ENCODE measurements around the gene TTC9. TPM values are rescaled to one million over a fixed set of nuclear protein-coding genes. Genes with fewer than 3 reads are reported as not detected.

Gene TTC9
- total RNA-seq (2013; cell fraction: nucleolus; rRNA removed) = 8.1 and 9.1 TPM in 2 replicates
- total RNA-seq (2014; rRNA removed) (7.4 and 8.2 TPM in 2 replicates), total RNA-seq (2014; rRNA removed; fragmentation: Illumina TruSeq; extraction: Trizol) (7.6 TPM in 2 replicates), total RNA-seq (2021) (10.4 and 10.5 TPM in 2 replicates), polyA plus RNA-seq (2011; rRNA removed) (14.9 and 15.8 TPM in 2 replicates), polyA plus RNA-seq (2014; fragmentation: Illumina TruSeq; extraction: Trizol) (10.2 and 10.3 TPM in 2 replicates), polyA plus RNA-seq (2014; fragmentation: Nextera tagmentation; extraction: Ambion mirVana) (1 to 10 TPM; 2.2 to 2.3 TPM), polyA plus RNA-seq (2014; rRNA removed) (8.0 and 8.6 TPM in 2 replicates), polyA plus RNA-seq (2016; fragmentation: Nextera tagmentation; extraction: Ambion mirVana) (1 to 10 TPM in 1 of 2 experiments, under 1 TPM in 1; 0.87 to 2.6 TPM), polyA minus RNA-seq (2011; rRNA and poly(A)+ RNA removed) (16.4 and 18.6 TPM in 2 replicates), Bru-seq, nascent RNA (percentile 83 among the genes with signal in this experiment), BruChase-seq, experiment 1, labeled RNA remaining after a 6-hour chase (percentile 68 among the genes with signal in this experiment), BruChase-seq, experiment 2, labeled RNA remaining after a 2-hour chase (percentile 72 among the genes with signal in this experiment)
- polyA plus RNA-seq (2011; ENCODE audit: low read depth) = 4.6 TPM
- 14.2 and 15.3 TPM in 2 replicates for polyA plus RNA-seq (2011; cell fraction: cytosol; rRNA removed)
- 8.1 and 8.8 TPM in 2 replicates for polyA plus RNA-seq (2011; cell fraction: nucleus; rRNA removed)
- 6.8 and 9.1 TPM in 2 replicates for polyA plus RNA-seq (2012)
- polyA minus RNA-seq (2011; cell fraction: cytosol; rRNA and poly(A)+ RNA removed) = 4.9 and 7.1 TPM in 2 replicates
- polyA minus RNA-seq (2011; cell fraction: nucleus; rRNA and poly(A)+ RNA removed) = 4.0 and 7.4 TPM in 2 replicates
- long read RNA-seq, experiment 1, partial matches to known transcripts = 0 of 3 reads
- long read RNA-seq, experiment 1, other reads (novel, unspliced or antisense) = 3 of 3 reads
- long read RNA-seq, experiment 2, partial matches to known transcripts = 0 of 8 reads
- long read RNA-seq, experiment 2, other reads (novel, unspliced or antisense) = 8 of 8 reads

- ChIA-PET SMC1A (ENCODE audit: uncharacterized antibody, unreplicated experiment) (interaction anchor here (0.8 to 9.7 kb wide), 7 partner anchors 10 to 176 kb away, joined by 3 to 254 read pairs (median 5); no protein-coding TSS in a partner anchor), POLR2A (interaction anchor here (0.6 to 8.7 kb wide), 11 partner anchors 15 to 837 kb away, joined by 3 to 145 read pairs (median 5); no protein-coding TSS in a partner anchor), RAD21 (ENCODE audit: unreplicated experiment) (interaction anchor here (0.7 to 7.7 kb wide), 10 partner anchors 13 to 266 kb away, joined by 3 to 71 read pairs (median 10); partner anchors contain the start of gene PCNX1), CTCF (interaction anchor here (0.6 to 7.9 kb wide), 10 partner anchors 14 to 176 kb away, joined by 3 to 61 read pairs (median 6); no protein-coding TSS in a partner anchor)
- H3K27ac ChIP-seq (ENCODE audit: control insufficient read depth, insufficient read depth) = peak within 1 kb of the TSS; percentile 88
- H2AFZ ChIP-seq (ENCODE audit: control insufficient read depth, low read depth, low read length) = peak within 1 kb of the TSS; percentile 76
- H3K79me2 ChIP-seq (ENCODE audit: control insufficient read depth, insufficient read depth, low read length) = peaks cover 72% of the 10 kb centered on the region
- no TSS peak for BruUV-seq (replicated peaks)
- DNase-seq (ENCODE audit: low read depth, low spot score) (no peak), FAIRE-seq (no peak), ATAC-seq (peak; percentile 17)
- peak within 1 kb of the TSS; percentile 90 for H3K4me3 ChIP-seq
- peak within 1 kb of the TSS; percentile 97 for H3K4me2 ChIP-seq (ENCODE audit: control insufficient read depth, insufficient read depth)
- peak within 1 kb of the TSS; percentile 95 for H3K9ac ChIP-seq (ENCODE audit: control insufficient read depth, insufficient read depth, low read length)
- H4K20me1 ChIP-seq (ENCODE audit: control insufficient read depth, insufficient read depth) = no peaks in the 10 kb centered on the region
- H3K4me1 ChIP-seq (ENCODE audit: control insufficient read depth, insufficient read depth, low read length) = no peaks in the 10 kb centered on the region
- H3K9me3 ChIP-seq (replicated peaks; ENCODE audit: control insufficient read depth, insufficient read depth, low read length) = no peaks in the 10 kb centered on the region
- in situ Hi-C loops (cut with MboI) = no loop called here
- no peaks in the 10 kb centered on the region for H3K27me3 ChIP-seq (replicated peaks in 1 of 2; ENCODE audit: control insufficient read depth in 2 of 2, insufficient read depth in 2 of 2, low read length in 1 of 2)
- WGBS (ENCODE audit: insufficient coverage, insufficient replicate concordance, low lambda C conversion rate, missing lambda C conversion rate) = 2% methylated on average over 30 of the region's 105 CpGs
- intact Hi-C loops (cut with micrococcal nuclease; ENCODE audit: unreplicated experiment) = loop anchor here (1.0 to 5.0 kb wide), 3 partner anchors 23 to 171 kb away; no protein-coding TSS in a partner anchor
- no peaks in the 10 kb centered on the region for H3K36me3 ChIP-seq (ENCODE audit: control insufficient read depth in 2 of 2, insufficient read depth in 2 of 2, low read length in 1 of 2)
- TF ChIP-seq EP300 (IDR thresholded peaks at IDR 0.05; ENCODE audit: borderline replicate concordance in 1 of 2, control insufficient read depth in 1 of 2, low read depth in 2 of 2, low read length in 2 of 2) (no peak), BHLHE40 (IDR thresholded peaks at IDR 0.05; ENCODE audit: borderline replicate concordance in 1 of 2, low read depth in 2 of 2, low read length in 1 of 2) (peak in 1 of 2 experiments; percentile 19; a peak in 1 of 4 replicates), NR2C1 (IDR thresholded peaks at IDR 0.05) (peak; percentile 44), POLR2A (IDR thresholded peaks at IDR 0.05; ENCODE audit: low read depth, low read length) (peak; percentile 15), ZNF217 (IDR thresholded peaks at IDR 0.05) (0 out of 2 replicates have a peak, but pooled peaks have one; percentile 40), SREBF2 (IDR thresholded peaks at IDR 0.05; ENCODE audit: low read length) (no peak), RBBP5 (conservative IDR thresholded peaks at IDR 0.05) (no peak), NR2F1 (conservative IDR thresholded peaks at IDR 0.05) (0 out of 2 replicates have a peak, but pooled peaks have one; percentile 47), HSF1 (IDR thresholded peaks at IDR 0.05; ENCODE audit: low read depth, low read length) (no peak), JUND (IDR thresholded peaks at IDR 0.05; ENCODE audit: low read depth, low read length) (no peak), IRF4 (IDR thresholded peaks at IDR 0.05; ENCODE audit: low read depth, low read length) (no peak), CHD2 (IDR thresholded peaks at IDR 0.05; ENCODE audit: borderline replicate concordance, low read depth, low read length) (0 out of 2 replicates have a peak, but pooled peaks have one; percentile 21), SMARCA5 (IDR thresholded peaks at IDR 0.05) (0 out of 2 replicates have a peak, but pooled peaks have one; percentile 52), TCF12 (IDR thresholded peaks at IDR 0.05; ENCODE audit: low read depth, low read length) (no peak), BACH1 (IDR thresholded peaks at IDR 0.05; ENCODE audit: borderline replicate concordance) (0 out of 2 replicates have a peak, but pooled peaks have one; percentile 50), NKRF (conservative IDR thresholded peaks at IDR 0.05) (0 out of 2 replicates have a peak, but pooled peaks have one; percentile 48)
Observed at GRCh38 chr14:70641548-70642302, at the start of gene TTC9. TTC9 (plus strand) TSS chr14:70641916; CDS start chr14:70642130, 214 bp downstream.

Measured in GM12878 (cell line).